ENCODE results near the gene P2RX6.
A peak's percentile ranks its signal among the peaks of the same experiment; 100 is the strongest.

P2RX6 gene

DNA sequence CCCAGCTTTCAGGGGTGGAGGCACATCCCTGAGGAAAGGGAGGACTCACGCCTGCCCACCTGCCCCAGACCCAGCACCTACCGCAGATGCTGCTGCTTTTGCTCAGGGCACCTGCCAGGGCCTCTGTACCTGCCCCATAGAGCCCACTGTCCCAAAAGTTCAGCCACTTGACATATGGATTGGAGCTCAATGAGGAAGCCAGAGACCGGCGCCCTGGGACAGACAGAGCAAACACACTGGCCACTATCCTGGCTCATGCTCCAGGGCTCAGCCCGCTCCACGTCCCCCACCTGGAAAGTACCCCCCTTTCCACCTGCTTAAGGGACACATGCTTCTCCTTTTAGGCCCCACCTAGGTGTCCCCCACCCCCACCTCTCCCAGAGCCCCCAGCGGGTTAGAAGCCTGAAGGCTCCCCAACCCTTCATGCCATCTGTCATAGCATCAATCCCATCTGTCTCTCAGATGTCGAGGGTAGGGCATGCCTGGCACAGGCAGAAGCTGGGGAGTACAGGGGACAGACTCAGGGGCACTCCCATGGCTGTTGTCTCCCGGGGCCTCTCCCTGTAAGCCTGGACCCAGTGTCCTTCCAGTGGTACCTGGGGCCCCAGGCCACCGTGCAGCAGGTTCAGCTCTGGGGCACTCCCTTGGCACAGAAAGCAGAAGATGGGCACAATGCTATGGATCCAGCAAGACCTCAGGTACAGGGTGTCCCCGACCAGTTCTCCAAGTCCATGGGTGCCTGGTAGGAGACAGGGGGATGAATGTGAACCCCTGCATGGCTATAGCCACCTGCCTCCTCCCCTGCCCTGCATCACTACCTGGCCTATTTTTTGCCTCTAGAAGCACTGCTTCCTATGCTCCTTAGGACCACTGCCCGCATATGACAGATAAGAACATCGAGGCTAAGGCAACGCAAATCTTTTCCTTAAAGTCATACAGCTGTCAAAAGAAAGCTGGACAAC lies 2.2 kb upstream of the P2RX6 start:
- DNase-seq (ENCODE audit: low spot score) = no peak

DNA sequence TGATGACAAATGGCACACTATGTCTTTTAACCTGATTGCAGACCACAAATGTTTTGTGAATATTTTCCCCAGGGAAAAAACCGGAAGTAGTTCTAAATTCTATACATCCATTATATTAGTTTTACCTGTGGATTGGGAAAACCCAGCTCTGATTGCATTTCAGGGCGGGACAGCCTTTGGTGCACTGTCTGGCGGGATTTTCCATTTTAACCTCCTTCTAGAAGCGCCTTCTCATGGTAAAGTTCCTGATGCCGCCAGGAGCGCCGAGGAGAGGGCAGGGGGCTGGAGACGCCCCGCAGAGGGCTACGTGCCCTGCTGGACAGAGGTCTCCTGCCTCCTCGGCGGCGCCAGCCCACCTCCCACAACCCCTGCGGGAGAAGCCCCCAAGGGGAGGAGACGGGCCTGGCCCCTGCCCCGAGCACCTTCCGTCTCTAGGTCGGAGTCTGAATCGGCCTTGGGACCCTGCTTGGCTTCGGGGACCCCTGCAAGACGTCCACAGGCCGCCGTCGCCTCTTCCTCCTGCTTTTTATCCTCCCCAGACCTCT lies 1.2 kb upstream of the P2RX6 start:
- DNase-seq (ENCODE audit: low spot score) = no peak

DNA sequence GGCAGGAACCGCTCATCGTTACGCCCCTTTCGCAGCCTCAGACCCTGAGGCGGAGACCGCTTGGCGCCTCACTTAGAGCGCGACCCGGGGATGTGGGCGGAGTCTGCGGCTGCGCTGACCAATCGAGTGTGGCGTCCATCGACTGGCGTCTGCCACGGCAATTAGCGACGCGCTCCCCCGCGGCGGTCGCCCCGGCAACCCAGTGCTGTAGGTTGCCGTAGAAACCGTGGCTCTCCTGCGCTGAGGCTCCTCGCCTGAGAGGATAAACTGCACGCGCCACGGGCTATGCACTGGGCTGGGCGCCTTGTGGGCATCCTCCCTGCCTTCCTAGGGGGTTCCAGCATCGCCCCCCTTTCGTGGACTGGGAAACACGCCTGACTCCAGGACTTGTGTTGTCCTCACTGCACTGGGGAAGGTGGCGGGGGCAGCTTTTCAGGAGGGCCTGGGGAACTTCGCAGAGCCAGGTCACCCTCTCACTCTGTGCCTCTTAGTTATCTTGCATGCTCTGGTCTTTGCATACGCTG lies 701 bp upstream of the P2RX6 start:
- peak; percentile 97 for DNase-seq (ENCODE audit: low spot score)

DNA sequence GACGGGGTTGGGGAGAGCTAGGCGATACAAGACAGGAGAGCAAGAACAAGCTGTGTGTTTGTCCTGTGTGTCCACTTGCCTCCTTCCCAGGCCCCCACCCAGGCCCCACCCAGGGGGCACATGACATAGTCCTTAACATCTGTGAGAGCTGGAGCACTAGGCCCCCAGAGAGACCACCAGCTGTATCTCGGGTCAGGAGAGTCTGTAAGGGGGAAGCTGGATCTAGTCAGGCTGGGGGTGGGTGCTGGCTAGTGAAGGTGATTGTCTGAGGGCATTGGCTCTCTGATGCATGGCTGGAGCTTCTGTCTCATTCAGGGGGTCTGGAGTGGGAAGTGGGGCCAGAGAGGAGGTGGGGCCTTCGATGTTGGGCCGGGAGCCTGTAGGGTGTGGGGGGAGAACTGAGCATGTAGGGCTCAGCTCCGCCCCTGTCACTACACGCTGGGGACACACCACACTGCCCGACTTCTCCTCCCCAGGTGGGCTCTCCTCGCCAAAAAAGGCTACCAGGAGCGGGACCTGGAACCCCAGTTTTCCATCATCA lies 571 bp downstream of the P2RX6 start:
- no peak for DNase-seq (ENCODE audit: low spot score)

DNA sequence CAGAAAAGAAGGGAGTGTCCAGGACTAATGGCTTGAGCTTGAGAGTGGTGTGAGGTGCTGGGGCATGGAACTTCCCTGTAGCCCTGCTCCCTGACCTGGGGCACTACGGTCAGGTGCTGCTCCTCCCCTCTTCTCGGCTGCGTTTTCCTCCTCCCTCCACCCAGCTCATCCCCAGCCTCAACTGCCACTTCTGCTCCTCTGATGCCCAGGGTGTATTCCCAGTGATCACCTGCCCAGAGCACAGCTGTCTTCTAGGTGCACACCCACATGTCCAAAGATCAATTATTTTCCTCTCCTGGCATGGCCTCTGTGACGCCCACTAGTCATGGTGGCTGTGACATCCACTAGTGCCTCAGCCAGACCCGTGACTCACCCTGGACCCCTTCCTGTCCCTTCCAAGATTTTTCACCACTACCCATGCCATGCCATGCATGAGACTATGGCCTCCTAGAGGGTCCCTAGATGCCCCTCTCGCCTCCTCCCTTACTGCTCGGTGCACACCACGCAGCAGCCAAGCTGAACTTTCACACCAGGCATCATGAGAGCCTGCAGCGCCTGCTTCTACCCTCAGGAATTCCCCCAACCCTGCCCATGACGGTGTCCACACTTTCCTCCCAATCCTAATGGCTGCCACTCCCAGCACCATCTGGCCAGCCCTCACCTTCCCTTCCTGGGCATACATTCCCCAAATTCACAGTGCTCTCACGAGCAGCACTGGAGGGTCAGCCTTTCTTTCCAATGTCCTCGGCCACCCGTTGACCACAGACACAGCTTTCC lies 1.9 kb downstream of the P2RX6 start:
- DNase-seq (ENCODE audit: low spot score) = no peak

DNA sequence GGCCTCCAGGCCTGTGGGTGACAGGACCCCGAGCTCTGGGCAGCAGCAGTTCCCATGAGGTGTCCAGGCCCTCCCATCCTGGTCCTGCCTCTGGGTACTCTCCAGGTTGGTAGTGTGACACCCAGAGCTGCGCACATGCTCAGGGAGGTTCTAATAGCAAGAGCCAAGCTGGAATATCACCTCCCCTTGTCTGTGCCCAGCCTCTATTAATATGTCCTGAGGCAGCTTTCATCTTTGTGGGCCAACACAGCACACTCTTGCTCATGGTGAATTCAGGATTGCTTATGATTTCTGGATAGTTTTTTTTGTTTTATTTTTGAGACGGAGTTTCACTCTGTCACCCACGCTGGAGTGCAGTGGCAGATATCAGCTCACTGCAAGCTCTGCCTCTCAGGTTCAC lies 3.3 kb downstream of the P2RX6 start:
- DNase-seq (ENCODE audit: low spot score) = no peak

DNA sequence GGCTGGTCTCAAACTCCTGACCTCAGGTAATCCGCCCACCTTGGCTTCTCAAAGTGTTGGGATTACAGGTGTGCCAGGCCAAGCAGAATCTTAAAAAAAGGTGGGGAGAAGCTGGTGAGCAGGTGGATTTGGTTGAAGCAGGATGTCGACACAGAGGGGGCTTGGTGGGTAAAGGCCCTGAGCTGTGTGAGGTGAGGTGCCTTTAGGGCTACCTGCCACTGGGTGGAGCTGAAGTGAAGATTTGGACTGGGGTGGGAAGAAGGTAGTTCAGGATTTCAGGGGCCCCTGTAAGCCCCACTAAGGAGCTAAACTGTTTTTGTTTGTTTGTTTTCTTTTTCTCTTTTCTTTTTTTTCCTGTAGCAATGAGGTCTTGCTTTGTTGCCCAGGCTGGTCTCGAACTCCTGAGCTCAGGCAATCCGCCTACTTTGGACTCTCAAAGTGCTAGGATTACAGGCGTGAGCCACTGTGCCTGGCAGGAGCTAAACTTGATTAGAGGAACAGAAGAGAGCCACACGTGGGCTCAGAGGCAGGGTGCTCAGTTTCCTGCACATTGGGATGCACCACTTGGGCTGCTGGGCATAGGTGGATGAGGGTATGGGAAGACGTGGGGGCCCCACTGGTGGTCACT lies 6.0 kb downstream of the P2RX6 start:
- DNase-seq (ENCODE audit: low spot score) = peak; percentile 41

DNA sequence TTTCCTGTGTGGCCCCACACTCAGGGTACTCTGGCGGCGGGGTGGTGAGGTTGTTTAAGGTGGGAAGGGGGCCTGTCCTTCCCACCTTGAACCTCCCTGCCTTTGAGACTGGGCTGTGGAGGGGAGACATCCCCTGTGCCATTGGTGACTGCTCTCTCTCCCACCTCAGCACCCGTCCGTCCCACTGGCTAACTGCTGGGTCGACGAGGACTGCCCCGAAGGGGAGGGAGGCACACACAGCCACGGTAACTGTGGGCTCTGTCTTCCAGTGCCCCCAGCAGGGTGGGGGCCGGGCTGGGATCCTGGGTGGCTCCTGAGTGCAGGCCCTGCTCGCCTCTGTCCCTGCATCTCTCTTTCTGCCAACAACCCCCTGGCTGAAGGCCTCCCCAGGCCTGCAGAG lies 7.5 kb downstream of the P2RX6 start:
- no peak for DNase-seq (ENCODE audit: low spot score)

DNA sequence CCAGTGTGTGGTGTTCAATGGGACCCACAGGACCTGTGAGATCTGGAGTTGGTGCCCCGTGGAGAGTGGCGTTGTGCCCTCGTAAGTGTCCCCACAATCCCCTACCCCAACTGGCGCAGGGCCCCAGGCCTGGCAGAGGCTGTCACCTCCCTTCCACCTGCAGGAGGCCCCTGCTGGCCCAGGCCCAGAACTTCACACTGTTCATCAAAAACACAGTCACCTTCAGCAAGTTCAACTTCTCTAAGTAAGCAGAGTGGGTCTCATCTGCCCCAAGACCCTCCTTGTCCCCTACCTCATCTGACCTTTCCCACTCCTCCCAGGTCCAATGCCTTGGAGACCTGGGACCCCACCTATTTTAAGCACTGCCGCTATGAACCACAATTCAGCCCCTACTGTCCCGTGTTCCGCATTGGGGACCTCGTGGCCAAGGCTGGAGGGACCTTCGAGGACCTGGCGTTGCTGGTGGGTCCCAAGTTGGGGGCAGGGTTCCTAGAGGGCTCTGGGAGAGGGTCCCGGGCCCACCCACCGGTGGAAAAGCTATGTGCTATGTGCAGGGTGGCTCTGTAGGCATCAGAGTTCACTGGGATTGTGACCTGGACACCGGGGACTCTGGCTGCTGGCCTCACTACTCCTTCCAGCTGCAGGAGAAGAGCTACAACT lies 8.1 kb downstream of the P2RX6 start:
- DNase-seq (ENCODE audit: low spot score) = no peak

DNA sequence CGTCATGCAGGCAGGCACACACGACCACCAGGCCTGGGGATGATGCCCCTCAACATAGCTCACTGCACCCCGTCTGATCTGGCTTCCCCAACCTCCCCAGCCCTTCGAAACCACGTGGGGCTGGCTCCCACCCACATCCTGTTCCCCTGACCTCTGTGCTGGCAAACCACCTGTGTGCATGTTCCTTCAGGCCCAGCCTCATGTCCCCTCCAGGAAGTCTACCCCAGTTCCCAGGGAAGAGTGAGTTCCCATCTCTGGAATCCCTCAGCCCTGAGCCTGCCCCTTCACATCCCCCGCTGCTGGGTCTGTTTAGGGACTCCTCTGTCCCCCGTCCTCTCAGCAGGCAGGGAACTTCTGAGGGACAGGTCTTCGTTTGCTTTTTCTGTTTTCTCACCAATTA lies 10.3 kb downstream of the P2RX6 start:
- DNase-seq (ENCODE audit: low spot score) = no peak

DNA sequence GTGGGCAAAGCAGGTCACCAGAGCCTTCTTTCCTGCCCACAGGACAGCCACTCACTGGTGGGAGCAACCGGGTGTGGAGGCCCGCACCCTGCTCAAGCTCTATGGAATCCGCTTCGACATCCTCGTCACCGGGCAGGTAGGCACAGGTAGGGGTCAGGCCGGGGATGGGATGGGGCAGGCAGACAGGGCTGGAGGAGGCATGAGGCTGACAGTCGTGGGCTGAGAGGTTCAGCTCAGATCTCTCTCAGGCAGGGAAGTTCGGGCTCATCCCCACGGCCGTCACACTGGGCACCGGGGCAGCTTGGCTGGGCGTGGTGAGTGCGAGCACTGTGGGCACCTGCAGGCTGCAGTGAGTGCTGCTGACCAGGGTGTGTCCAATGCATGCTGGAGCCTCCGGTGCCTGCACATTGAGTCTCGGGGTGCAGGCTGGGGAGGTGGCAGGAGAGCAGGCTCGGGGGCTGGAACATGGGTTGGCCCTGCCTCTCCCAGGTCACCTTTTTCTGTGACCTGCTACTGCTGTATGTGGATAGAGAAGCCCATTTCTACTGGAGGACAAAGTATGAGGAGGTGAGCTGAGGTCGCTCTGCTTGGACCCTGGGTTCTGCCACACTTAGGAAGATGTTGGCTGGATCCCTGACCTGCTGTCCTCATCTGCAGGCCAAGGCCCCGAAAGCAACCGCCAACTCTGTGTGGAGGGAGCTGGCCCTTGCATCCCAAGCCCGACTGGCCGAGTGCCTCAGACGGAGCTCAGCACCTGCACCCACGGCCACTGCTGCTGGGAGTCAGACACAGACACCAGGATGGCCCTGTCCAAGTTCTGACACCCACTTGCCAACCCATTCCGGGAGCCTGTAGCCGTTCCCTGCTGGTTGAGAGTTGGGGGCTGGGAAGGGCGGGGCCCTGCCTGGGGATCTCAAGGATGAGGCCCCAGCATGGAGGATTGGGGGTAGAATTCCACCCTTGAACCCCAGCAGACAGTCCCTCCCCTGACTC lies 11.1 kb downstream of the P2RX6 start:
- DNase-seq (ENCODE audit: low spot score) = no peak

DNA sequence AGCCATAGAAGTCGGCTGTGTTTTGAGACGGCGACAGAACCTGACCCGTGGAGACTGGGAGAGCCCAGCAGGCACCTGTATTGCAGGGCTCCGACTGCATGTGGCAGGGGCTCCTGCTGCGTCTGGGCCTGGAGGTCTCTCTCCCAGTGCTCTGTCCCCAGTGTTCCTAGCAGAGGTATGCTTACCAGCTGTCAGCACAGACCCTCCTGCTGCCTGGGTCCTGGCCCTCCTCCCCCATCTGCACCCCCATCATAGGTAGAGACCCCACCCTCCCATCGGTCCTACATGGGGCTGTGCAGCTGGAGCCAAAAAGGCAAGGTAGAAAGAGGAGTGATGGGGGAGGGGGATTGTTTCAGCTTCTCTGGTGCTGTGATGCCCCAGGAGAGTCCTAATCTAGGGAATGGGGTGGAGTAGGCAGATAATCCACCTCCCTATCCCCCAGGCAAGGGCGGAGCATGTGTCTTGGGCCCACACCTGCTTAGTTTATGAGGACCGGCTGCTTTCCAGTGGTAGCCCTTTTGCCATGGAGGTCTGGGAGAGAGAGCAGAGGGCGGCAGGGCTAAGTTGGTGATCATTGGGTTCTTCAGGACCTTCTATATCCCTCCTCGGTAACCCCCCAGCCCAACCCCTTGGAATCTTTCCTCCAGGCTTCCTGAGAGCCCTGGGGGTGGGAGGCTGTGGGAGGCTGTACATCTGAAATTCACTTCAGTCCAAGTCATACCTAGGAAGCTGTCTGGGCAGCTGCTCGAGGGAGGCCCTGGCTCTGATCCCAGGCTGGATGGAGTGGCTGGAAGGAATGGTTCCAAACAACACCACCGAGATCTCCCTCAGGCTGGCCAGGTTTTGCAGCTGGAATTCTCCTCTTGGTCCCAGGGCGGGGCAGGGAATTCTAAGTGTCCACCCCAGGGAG lies 12.1 kb downstream of the P2RX6 start:
- DNase-seq (ENCODE audit: low spot score) = peak; percentile 55

DNA sequence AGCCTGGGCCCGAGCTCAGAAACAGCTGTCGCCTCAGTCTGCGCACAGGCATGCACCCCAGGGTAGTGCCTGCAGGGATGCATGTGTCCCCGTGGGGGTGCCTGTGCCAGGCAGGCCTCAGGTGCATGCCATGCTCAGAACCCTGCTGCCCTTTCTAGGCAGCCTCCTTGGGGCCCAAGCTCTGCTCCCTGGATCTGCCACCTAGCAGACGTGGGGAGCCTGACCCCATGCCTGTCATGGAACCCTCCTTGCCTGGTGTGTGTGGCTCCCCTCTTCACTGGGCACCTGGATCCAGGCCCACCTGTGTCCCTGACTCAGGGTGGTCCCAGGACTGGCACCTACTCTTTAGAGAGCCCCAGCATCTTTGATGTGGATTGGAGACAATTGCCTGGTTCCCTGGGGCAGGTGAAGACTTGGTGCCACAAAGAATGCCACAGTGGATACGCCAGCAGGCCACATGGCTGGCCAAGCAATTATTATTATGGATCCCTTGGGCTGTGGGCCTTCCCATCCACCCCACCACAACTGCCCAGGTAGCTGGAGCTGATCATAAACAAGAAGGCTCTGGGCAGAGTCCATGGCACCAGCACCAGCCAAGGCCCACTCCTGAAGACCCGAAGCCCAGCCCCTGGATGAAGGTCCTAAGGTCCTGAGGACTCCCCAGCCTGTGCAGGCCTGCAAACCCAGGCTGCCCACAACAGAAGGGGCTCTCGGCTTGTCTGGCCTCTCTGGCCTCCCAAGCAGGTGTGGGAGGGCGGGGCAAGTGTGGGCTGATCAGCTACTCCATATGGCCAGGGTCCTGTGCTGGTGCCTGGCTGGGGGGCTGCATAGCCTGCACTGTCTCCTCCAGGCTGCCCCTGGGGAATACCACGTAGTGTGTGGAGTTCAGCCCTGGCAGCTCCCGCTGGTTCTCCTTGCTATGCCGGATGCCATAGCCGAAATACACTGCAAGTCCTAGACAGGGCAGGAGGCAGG lies 13.6 kb downstream of the P2RX6 start:
- DNase-seq (ENCODE audit: low spot score) = no peak

DNA sequence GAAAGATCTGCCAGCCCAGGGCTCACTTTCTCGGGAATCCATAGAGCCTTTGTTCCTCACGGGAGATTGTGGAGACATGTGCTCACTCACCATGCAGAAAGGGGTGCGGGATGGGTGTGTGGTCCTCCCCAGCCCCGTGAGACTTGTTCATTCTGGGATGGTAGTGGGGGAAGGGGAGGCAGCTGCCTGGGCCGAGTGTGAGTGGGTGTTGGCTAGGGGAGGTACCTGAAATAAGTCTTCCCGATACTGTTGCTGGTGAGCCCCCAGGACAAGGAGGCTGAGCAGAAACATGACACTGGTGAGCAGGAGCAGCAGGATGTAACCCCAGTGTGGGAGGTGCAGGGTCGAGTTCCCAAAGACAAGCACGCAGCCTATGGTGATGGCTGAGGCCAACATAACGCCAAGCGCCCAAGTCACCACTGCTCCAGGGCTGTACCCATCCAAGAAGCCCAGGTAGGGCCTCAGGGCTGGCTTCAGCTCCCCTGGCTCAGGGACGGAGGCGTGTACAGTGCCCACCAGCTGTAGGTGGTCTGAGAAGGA lies 14.6 kb downstream of the P2RX6 start:
- DNase-seq (ENCODE audit: low spot score) = no peak

DNA sequence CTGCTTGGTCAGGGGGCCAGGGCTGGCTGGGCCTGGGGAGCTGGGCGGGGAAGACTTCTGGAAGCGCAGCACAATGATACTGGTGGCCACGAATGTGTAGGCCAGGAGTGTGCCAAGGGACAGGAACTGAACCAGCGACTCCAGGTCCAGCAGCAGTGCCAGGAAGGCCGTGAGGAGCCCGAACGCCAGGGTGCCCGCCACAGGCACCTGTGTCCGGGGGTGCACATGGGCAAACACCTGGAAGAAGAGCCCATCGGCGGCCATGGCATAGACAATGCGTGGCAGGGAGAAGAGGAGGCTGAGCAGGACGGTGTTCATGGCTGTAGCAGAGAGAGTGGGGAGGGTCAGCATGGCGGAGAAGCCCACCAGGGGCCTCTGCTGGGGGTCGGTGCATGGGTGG lies 15.1 kb downstream of the P2RX6 start:
- no peak for DNase-seq (ENCODE audit: low spot score)

DNA sequence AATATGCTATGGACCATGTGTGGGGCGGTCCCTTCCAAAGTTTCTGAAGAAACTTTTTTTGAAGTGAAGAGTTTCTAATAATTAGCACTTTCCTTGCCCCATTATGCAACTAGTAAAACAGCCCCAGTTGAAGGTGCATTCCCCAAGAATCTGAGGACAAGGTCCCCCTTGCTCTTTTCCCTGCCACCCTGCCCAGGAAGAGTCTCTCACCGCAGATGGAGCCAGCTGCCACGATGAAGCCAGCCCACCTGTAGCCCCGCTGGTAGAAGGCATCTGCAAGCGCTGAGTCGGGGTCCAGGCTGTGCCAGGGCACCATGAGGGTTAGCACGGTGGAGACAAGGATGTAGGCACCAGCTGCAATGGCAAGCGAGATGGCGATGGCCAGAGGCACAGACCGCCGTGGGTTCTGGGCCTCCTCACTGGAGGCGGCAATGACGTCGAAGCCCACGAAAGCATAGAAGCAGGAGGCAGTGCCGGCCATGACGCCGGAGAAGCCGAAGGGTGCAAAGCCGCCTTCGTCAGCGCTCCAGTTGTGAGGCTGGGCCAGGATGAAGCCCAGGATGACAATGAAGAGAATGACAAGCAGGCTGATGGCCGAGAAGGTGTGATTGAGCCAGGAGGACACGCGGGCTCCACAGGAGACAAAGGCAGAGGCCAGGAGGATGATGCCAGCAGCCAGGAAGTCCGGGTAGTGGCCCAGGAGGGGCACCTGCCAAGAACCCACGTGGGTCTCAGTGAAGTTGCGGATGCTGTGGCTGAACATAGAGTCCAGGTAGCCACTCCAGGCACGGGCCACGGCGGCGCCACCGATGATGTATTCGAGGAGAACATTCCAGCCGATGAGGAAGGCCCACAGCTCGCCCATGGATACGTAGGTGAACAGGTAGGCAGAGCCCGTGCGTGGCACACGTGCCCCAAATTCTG lies 15.9 kb downstream of the P2RX6 start:
- DNase-seq (ENCODE audit: low spot score) = no peak

All from hepatic stellate cell (primary cell).